ES-I3 (cell line): ENCODE data around the gene ANGPT4.

Source experiments
- H3K36me3 ChIP-seq: 2 replicates; pipeline ENCODE4 v1.6.1; 2013; ENCODE audit warnings: mild to moderate bottlenecking, low read length, control low read depth, moderate library complexity; ENCODE audit not compliant: insufficient read depth
- H3K4me1 ChIP-seq: 2 replicates; pipeline ENCODE4 v1.6.1; 2013; ENCODE audit warnings: mild to moderate bottlenecking, control low read depth, low read length; ENCODE audit not compliant: insufficient read depth
- H3K9ac ChIP-seq: 2 replicates; pipeline ENCODE4 v1.6.1; 2013; ENCODE audit warnings: low read depth, mild to moderate bottlenecking, low read length, moderate library complexity
- H3K9me3 ChIP-seq: 2 replicates; pipeline ENCODE4 v1.6.1; 2013; ENCODE audit warnings: mild to moderate bottlenecking, low read length, moderate library complexity; ENCODE audit not compliant: control insufficient read depth, insufficient read depth

The ANGPT4 gene

DNA sequence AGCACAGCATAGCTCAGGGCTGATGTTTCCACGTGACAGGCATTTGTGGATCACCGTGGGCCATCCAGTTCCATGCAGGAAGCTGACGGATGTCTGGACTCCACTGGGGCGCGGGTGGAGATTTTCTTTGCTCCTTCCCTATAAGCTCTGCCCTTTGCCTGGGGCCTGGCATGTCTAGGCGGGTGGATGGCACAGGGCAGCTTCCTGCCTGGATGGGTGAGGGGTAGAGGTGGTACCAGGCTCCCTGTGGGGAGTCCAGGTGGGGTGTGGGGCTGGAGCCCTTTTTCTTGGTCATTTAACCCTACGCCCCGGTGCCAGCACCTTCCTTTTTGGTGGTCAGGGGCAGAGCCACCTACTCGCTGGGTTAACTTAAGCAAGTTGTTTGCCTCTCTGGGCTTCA lies 72.2 kb downstream of the ANGPT4 start:
- H3K36me3 ChIP-seq: no peaks in the 10 kb centered on the region
- H3K4me1 ChIP-seq: peaks cover 21% of the 10 kb centered on the region
- no peak overlapping the region for H3K9ac ChIP-seq
- no peaks in the 10 kb centered on the region for H3K9me3 ChIP-seq

DNA sequence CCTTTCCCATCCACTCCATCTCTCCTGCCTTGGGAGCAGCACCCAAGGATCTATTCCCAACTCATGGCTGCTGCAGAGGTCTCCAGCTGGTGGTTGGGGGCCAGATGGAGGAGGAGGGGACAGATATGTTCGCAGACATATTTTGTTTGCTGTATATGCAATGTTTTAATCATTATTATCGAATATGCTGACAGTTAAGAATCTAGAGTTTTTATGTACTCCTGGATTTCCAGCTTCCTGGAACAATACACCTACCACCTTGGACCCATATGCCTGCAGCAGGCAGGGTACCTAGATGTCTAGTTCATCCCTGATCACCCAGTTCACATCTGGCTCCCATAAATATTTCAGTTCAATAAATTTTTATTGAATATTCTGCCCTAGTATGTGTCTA lies 73.6 kb downstream of the ANGPT4 start:
- no peaks in the 10 kb centered on the region for H3K36me3 ChIP-seq
- H3K9ac ChIP-seq: peak overlapping the region; percentile 76; the same call in 1 of the 2 replicates
- H3K9me3 ChIP-seq: no peaks in the 10 kb centered on the region
- H3K4me1 ChIP-seq: peaks cover 21% of the 10 kb centered on the region

DNA sequence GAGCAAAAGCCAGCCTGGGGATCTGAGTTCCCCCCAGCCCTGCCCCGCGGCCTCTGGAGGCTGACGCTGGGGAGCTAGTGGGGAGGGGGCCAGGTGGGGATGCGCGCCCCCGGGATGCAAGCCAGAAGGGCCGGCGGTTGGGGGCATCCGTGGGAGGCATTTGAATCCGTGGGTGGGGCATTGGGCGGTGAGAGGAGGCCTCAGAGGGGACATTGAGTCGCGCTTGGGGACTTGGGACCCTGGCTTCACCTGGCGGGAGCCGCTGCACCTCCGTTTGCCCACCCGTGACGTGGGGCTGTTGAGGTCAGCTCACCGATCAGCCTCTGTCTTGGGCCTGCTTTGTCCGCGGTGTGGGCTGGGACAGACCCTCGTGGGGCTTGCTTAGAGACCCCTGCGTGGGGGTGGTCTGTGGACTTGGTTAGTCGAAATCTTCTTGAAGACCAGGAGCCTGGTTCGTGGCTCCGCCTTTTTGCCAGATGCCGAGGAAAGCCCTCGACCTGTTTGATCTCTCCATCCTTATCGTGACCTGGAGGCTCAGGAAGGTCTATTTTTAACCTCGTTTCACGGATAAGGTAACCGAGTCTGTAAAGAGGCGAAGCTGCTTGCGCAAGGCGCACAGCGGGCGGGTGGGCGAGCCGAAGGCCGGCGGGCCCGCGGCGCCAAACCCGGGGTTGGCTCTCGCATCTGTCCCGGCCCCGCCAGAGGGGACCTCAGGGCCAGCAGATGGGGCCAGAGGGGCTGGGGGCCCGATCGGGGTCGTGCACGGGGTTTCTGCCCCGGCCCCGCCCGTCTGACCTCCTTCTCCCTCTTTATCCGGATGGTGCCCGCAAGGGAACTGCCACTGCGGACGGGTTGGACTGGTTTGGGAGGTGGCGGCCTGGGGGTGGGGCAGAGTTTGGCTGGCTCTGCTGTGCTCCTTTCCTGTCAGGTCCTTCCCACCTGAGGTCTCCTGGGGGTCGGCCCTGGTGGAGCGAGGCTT lies 74.3 kb downstream of the ANGPT4 start:
- Histone ChIP-seq H3K9ac (peak overlapping the region; percentile 76), H3K4me1 (peaks cover 14% of the 10 kb centered on the region; the same call in 1 of the 2 replicates)

DNA sequence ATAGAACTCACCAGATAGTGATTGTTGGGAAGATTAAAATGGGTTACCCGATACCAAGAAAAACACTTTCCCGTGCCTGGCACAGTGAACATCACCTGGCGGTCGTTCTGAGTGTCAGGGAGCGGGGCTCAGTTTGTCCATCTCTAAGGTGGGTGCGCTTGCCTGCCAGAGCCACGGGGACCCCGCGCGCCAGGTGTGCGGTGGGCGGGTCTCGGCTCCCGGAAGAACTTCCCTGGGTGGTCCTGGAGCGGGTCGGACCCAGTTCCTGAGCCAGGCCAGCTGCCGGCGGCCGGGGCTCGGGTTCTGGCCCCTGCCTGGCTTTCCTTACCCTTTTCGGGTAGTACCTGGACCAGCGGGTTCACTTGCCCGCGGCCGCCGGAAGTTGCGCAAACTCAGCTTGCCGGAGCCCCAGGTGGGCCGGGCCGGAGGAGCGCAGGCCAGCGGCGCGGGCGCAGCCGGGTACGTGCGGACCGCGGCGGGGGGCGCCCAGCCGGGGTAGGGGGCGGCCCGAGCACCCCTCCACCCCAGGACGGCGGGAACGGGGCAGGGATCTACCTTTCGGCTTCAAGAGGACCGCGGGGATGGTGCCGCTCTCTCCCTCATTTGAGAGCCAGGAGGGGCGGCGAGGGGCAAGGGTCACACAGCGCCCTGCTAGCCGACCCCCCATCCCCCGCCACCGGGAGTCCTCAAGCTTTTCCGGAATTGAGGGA lies 75.1 kb downstream of the ANGPT4 start:
- peaks cover 14% of the 10 kb centered on the region; the same call in 1 of the 2 replicates for H3K4me1 ChIP-seq
- no peaks in the 10 kb centered on the region for H3K9me3 ChIP-seq
- H3K9ac ChIP-seq: peak overlapping the region; percentile 76
- H3K36me3 ChIP-seq: no peaks in the 10 kb centered on the region

More for the DNA sequence above, 74.3 kb downstream of the ANGPT4 start:
- no peaks in the 10 kb centered on the region for H3K9me3 ChIP-seq
- H3K36me3 ChIP-seq: no peaks in the 10 kb centered on the region

DNA sequence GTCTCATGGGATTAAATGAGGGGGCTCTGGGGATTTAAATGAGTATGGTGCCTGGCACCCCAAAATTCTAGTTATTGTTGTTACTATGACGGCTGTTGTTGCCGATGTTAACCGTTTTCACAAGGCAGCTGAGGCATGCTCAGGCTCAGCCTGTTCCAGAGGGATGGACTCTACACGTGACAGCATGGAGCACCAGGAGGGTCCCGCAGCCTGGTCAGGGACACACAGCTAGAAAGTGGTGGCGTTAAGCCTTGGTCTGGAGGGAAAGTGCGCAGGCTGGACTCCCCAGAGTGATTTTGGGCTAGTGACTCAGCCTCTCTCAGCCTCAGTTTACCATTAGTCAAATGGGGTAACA lies 75.7 kb downstream of the ANGPT4 start:
- no peaks in the 10 kb centered on the region for H3K36me3 ChIP-seq
- peak overlapping the region; percentile 76; the same call in 1 of the 2 replicates for H3K9ac ChIP-seq
- peaks cover 9% of the 10 kb centered on the region; the same call in 1 of the 2 replicates for H3K4me1 ChIP-seq
- H3K9me3 ChIP-seq: no peaks in the 10 kb centered on the region

DNA sequence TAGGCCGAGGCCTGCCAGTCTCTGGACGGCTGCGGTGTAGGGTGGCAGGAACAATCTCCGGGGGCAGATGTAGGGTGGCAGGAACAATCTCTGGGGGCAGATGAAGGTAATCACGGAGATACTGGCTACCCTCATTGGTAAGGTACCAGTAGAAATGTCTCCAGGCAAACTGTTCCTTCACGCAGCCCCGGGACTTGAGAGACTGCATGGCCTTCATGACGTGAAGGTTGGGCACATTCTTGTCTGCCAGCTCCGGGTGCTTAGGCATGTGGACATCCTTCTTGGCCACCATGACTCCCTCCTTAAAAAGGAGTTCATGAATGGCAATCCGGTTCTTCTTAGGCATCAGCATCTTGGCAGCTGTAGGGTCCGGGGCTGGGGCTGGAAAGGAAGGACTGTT lies 76.5 kb downstream of the ANGPT4 start:
- H3K9me3 ChIP-seq: no peaks in the 10 kb centered on the region
- peaks cover 8% of the 10 kb centered on the region; the same call in 1 of the 2 replicates for H3K4me1 ChIP-seq
- no peaks in the 10 kb centered on the region for H3K36me3 ChIP-seq
- H3K9ac ChIP-seq: no peak overlapping the region

DNA sequence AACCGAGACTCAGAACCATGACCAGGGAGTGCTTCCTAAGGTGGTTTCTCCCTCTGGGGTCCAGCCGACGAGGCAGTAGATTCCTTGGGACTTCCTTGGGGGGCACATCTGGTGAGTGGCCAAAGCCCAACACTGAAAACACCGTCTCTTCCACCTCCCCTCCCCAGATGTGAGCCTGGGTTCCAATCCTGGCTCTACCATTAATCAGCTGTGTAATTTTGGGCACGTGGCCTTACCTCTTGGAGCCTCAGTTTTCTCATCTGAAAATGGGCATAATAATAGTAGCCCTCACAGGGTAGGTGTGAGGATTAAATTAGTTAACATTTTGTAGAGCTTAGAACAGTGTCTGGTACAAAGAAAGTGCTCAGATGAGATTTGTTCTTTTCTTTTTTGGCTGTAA lies 77.1 kb downstream of the ANGPT4 start:
- peaks cover 6% of the 10 kb centered on the region; the same call in 1 of the 2 replicates for H3K4me1 ChIP-seq

DNA sequence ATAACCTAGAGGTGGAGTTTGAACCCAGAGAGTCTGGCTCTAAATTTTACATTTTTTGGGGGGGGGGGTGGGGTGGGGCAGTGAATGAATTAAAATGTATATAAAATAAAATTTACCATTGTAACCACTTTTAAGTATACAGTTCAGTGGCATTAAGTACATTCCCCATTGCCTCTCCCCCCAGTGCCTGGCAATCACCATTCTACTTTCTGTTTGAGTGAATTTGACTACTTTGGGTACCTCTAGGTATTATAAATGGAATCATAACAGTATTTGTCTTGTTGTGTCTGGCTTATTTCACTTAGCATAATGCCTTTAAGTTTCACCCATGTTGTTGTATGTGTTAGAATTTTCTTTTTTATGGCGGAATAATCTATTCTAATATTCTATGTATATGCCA lies 79.9 kb downstream of the ANGPT4 start:
- H3K36me3 ChIP-seq: no peaks in the 10 kb centered on the region
- H3K9me3 ChIP-seq: no peaks in the 10 kb centered on the region
- H3K9ac ChIP-seq: no peak overlapping the region
- no peaks in the 10 kb centered on the region for H3K4me1 ChIP-seq

More for the DNA sequence above, 77.1 kb downstream of the ANGPT4 start:
- no peaks in the 10 kb centered on the region for H3K36me3 ChIP-seq
- no peaks in the 10 kb centered on the region for H3K9me3 ChIP-seq
- H3K9ac ChIP-seq: no peak overlapping the region

DNA sequence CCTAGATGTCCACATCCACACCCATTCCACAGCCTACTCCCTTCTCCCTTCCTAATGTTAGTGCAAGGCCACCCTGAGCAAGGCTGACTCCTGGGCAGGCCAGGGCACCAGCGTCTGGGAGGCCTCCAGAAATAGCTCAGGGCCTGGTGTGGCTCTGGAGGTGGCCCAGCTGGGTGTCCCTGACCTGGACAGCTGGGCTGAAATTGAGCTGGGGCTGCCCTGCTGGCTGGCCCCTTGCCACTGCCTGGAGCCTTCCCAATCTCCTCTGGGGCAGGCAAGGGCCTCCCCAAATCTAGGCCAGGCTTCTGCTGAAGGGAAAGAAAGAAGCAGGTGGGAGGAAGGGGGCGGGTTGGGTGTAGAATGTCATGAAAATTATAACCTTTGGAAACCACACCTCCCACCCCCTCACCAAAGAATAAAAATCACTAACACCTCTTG lies 80.5 kb downstream of the ANGPT4 start:
- H3K9me3 ChIP-seq: no peaks in the 10 kb centered on the region
- no peak overlapping the region for H3K9ac ChIP-seq
- H3K4me1 ChIP-seq: no peaks in the 10 kb centered on the region
- no peaks in the 10 kb centered on the region for H3K36me3 ChIP-seq

DNA sequence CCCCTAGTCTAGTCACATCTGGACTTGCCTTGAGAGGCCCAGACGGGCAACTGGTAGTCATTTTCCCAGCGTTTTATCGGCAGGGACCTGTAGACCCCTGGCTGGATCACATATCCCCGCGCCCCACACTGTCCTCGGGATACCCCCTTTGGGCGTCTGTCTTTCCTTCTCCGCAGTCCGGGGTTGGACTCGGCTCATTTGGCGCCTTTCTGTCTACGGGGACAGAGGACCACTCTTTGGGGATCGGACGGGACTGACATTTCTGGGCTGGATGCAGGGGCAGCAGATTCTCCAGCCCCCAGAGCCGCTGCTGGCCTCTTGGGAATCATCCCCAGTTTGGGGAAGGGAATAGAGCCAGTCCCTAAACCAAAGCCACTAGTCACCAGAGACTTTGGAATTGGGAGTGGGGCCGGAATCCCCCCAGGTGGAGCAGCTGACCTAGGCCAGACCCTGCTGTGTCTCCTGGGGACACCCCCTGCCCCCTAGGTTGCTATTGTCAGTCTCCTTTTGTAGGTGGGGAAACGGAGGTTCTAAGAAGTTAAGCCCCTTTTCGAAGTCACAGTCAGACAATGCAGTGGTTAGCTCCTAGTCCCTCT lies 81.9 kb downstream of the ANGPT4 start:
- Histone ChIP-seq H3K9ac (peak overlapping the region; percentile 80; the same call in 1 of the 2 replicates), H3K9me3 (no peaks in the 10 kb centered on the region), H3K4me1 (no peaks in the 10 kb centered on the region), H3K36me3 (no peaks in the 10 kb centered on the region)

DNA sequence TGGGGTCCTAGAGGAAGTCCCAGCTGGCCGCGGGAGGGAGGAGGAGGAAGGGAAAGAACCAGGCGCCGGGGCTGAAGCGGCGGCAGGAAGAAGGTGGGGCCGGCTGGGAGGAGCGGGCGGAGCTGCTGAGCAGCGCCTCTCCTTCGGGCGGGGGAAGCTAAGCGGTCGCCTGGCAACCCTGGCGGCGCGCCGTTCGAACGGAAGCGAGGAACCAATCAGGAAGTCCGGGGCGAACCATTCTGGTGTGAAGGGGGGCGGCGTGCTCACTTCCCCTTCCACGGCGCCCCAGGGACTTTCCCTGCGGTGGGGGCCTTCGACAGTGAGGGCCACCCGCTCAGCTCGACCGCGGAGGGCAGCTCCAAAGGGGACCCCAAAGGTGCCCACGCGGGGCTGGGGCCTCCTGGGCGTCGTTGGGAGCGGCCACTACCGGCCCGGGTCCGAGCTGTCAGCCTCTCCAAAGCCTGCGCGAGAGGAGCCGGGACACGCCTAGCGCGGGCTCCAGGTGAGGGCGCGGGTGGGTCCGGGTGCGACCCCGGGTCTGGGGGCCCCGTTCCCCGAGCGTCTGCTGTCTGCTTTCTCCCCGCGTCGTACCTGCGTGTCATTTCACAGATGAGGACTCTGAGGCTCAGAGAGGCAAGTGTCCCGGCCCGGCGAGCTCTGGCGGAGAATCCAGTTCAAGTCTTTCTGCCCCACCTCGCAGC lies 82.5 kb downstream of the ANGPT4 start, which contains the start of gene FAM110A:
TSS of gene FAM110A (plus strand) at position 266 of the 701 bp plus-strand sequence. CDS start 11,090 bp downstream, outside the sequence.
- Histone ChIP-seq H3K9me3 (no peaks in the 10 kb centered on the region), H3K4me1 (no peaks in the 10 kb centered on the region), H3K36me3 (no peaks in the 10 kb centered on the region), H3K9ac (peak within 1 kb of the TSS; percentile 80)

DNA sequence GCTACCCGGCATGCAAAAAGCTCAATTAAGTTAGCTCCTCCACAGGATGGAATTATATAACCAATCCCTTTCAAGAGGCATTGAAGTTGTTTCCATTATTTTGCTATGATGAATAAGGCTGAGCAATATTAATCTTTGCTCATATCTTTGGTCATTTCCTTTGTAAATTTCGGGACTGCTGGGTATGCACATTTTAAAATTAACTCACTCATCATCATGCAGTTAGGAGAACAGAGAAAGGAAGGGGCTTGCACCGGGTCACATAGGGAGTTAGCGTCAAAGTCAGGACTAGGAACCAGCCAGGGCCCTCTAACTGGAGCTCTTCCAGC lies 83.0 kb downstream of the ANGPT4 start:
- peak overlapping the region; percentile 80; the same call in 1 of the 2 replicates for H3K9ac ChIP-seq
- H3K36me3 ChIP-seq: no peaks in the 10 kb centered on the region
- no peaks in the 10 kb centered on the region for H3K9me3 ChIP-seq
- no peaks in the 10 kb centered on the region for H3K4me1 ChIP-seq

DNA sequence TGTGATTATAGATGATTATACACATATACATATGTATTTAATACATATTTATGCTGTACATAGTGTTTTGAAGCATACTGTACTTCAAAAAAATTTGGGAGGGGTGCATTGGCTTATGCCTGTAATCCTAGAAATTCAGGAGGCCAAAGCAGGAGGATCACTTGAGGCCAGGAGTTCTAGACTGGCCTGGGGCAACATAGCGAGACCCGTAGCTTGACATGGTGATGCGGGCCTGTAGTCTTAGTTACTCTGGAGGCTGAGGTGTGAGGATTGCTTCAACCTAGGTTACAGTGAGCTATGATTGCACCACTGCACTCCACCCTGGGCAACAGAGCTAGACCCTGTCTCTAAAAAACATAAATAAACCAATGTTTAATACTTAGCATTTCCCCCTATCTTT lies 84.2 kb downstream of the ANGPT4 start:
- Histone ChIP-seq H3K4me1 (no peaks in the 10 kb centered on the region), H3K9me3 (no peaks in the 10 kb centered on the region), H3K9ac (no peak overlapping the region), H3K36me3 (no peaks in the 10 kb centered on the region)

DNA sequence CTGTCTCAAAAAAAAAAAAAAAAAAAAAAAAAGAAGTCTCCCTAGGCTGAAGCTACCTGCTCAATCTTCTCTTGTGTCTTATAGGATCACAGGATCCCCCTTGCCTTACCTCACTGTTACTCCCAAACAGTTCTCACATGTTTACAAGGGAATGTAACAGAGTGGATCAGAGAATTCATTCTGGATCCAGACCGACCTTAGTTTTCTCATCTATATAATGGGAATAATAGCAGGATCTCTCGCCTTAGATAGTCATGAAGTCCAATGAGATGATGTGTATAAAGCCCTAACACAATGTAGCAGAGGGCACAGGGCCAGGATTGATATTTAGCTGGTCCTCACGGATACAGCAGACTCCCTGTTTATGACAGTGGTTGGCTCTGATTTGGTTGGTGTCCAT lies 84.9 kb downstream of the ANGPT4 start:
- no peak overlapping the region for H3K9ac ChIP-seq
- no peaks in the 10 kb centered on the region for H3K4me1 ChIP-seq
- no peaks in the 10 kb centered on the region for H3K36me3 ChIP-seq
- H3K9me3 ChIP-seq: no peaks in the 10 kb centered on the region
